ENCODE results near the gene NECAB3. TPM values are rescaled to one million over a fixed set of nuclear protein-coding genes. Genes with fewer than 3 reads are reported as not detected.

NECAB3 gene
- total RNA-seq, 1 experiment from 2014 or later, result 43.5 TPM

DNA sequence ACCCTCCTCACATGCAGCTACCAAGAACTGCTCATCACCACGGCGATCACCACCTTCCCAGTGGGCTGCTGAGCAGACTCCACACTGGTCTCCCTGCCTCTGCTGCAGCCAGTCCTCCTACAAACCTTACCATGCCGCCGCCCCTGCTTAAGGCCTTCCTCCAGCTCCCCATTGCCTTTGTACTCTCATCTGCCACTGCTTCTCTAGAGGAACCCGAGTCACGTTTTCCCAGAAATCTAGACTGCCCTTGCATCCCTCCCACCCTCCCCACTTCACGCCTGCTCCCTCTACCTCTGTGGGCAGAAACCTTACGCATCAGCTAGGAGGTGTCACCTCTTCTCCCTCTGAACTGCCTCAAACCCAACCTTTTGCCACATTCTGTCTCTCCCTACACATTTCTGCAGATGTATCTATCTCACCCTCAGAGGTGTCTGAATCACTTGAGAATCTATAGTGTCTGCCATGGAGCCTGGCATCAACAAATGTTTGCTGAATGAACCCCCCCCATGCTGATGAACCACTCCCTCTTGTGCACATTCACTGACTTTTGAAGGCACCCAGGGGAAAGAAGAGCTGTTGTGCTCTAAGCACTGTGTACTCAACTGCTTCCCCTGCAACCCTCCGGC, 7.6 kb upstream of the NECAB3 start:
- intact Hi-C loops (cut with micrococcal nuclease), result loop anchor here (10.0 kb wide), 1 partner anchor 103 kb away; no protein-coding TSS in a partner anchor
- Histone ChIP-seq H3K9ac (ENCODE audit: low read length) (no peak overlapping the region), H3K36me3 (ENCODE audit: low read depth, low read length) (peaks cover 4% of the 10 kb centered on the region; the same call in 1 of the 2 replicates), H2AFZ (ENCODE audit: low read length) (no peak overlapping the region), H3K4me1 (ENCODE audit: insufficient read depth, low read length) (peaks cover 18% of the 10 kb centered on the region), H3K4me2 (ENCODE audit: low read length) (no peak overlapping the region), H3K9me3 (ENCODE audit: low read length) (no peaks in the 10 kb centered on the region), H4K20me1 (ENCODE audit: low read length) (peaks cover 27% of the 10 kb centered on the region), H3K9me2 (replicated peaks; ENCODE audit: low read length) (no peaks in the 10 kb centered on the region), H3F3A (ENCODE audit: low read length, unreplicated experiment) (no peaks in the 10 kb centered on the region), H3K79me2 (ENCODE audit: low read length) (peaks cover 43% of the 10 kb centered on the region), H3K4me3 (ENCODE audit: low read length) (no peak overlapping the region), H3K27ac (ENCODE audit: low read length) (no peak overlapping the region), H3K27me3 (ENCODE audit: low read length) (no peaks in the 10 kb centered on the region)
- DNase-seq (no peak), ATAC-seq (no peak)
- no TSS peak for BruUV-seq (replicated peaks)
- ChIA-PET POLR2A (ENCODE audit: unreplicated experiment) (no interaction called here), CTCF (no interaction called here)
- TF ChIP-seq EZH2 (IDR thresholded peaks at IDR 0.05; ENCODE audit: low read length, unreplicated experiment), result no peak
- TF ChIP-seq EZH2phosphoT487 (IDR thresholded peaks at IDR 0.05; ENCODE audit: borderline replicate concordance, low read length), result no peak
- no peak for TF ChIP-seq CTCF (conservative IDR thresholded peaks at IDR 0.05; ENCODE audit: low read depth, low read length)

GRCh38 chr20:33681288-33681687, 7.1 kb upstream of the NECAB3 start:
- no peak for ATAC-seq
- H3K9me3 ChIP-seq (ENCODE audit: low read length), result no peaks in the 10 kb centered on the region
- peaks cover 27% of the 10 kb centered on the region for H4K20me1 ChIP-seq (ENCODE audit: low read length)
- no peak overlapping the region for H2AFZ ChIP-seq (ENCODE audit: low read length)
- H3K4me2 ChIP-seq (ENCODE audit: low read length), result no peak overlapping the region
- intact Hi-C loops (cut with micrococcal nuclease), result loop anchor here (10.0 kb wide), 1 partner anchor 104 kb away; no protein-coding TSS in a partner anchor
- ChIA-PET POLR2A (ENCODE audit: unreplicated experiment) (no interaction called here), CTCF (no interaction called here)
- H3K9ac ChIP-seq (ENCODE audit: low read length), result no peak overlapping the region
- H3K4me1 ChIP-seq (ENCODE audit: insufficient read depth, low read length), result peaks cover 14% of the 10 kb centered on the region
- no peak for DNase-seq
- BruUV-seq (replicated peaks), result no TSS peak
- peaks cover 4% of the 10 kb centered on the region for H3K36me3 ChIP-seq (ENCODE audit: low read depth, low read length)
- no peaks in the 10 kb centered on the region for H3F3A ChIP-seq (ENCODE audit: low read length, unreplicated experiment)
- H3K4me3 ChIP-seq (ENCODE audit: low read length), result no peak overlapping the region
- H3K27ac ChIP-seq (ENCODE audit: low read length), result no peak overlapping the region
- TF ChIP-seq CTCF (conservative IDR thresholded peaks at IDR 0.05; ENCODE audit: low read depth, low read length), result no peak
- TF ChIP-seq EZH2 (IDR thresholded peaks at IDR 0.05; ENCODE audit: low read length, unreplicated experiment), result no peak
- no peak for TF ChIP-seq EZH2phosphoT487 (IDR thresholded peaks at IDR 0.05; ENCODE audit: borderline replicate concordance, low read length)
- H3K27me3 ChIP-seq (ENCODE audit: low read length), result no peaks in the 10 kb centered on the region
- no peaks in the 10 kb centered on the region for H3K9me2 ChIP-seq (replicated peaks; ENCODE audit: low read length)
- H3K79me2 ChIP-seq (ENCODE audit: low read length), result peaks cover 43% of the 10 kb centered on the region

- BruUV-seq (replicated peaks), result no TSS peak
- ATAC-seq (no peak), DNase-seq (no peak)
- CTCF ChIA-PET, result interaction anchor here (0.6 kb wide), 1 partner anchor 112 kb away, joined by 3 read pairs; no protein-coding TSS in a partner anchor
- Histone ChIP-seq H4K20me1 (ENCODE audit: low read length) (peaks cover 27% of the 10 kb centered on the region), H3K9ac (ENCODE audit: low read length) (no peak overlapping the region), H3K27ac (ENCODE audit: low read length) (no peak overlapping the region), H3K27me3 (ENCODE audit: low read length) (no peaks in the 10 kb centered on the region), H3K4me3 (ENCODE audit: low read length) (no peak overlapping the region), H3K4me2 (ENCODE audit: low read length) (no peak overlapping the region), H3K9me3 (ENCODE audit: low read length) (no peaks in the 10 kb centered on the region), H3K9me2 (replicated peaks; ENCODE audit: low read length) (no peaks in the 10 kb centered on the region), H3K4me1 (ENCODE audit: insufficient read depth, low read length) (peaks cover 14% of the 10 kb centered on the region), H3K36me3 (ENCODE audit: low read depth, low read length) (peaks cover 4% of the 10 kb centered on the region), H3F3A (ENCODE audit: low read length, unreplicated experiment) (no peaks in the 10 kb centered on the region), H3K79me2 (ENCODE audit: low read length) (peaks cover 43% of the 10 kb centered on the region), H2AFZ (ENCODE audit: low read length) (no peak overlapping the region)
- TF ChIP-seq EZH2 (IDR thresholded peaks at IDR 0.05; ENCODE audit: low read length, unreplicated experiment) (no peak), CTCF (conservative IDR thresholded peaks at IDR 0.05; ENCODE audit: low read depth, low read length) (no peak), EZH2phosphoT487 (IDR thresholded peaks at IDR 0.05; ENCODE audit: borderline replicate concordance, low read length) (no peak)
- POLR2A ChIA-PET (ENCODE audit: unreplicated experiment), result no interaction called here
- intact Hi-C loops (cut with micrococcal nuclease), result loop anchor here (10.0 kb wide), 1 partner anchor 104 kb away; no protein-coding TSS in a partner anchor
Measured at GRCh38 chr20:33680686-33681085, 6.5 kb upstream of the NECAB3 start.
